Stromal cell of bone marrow (primary cell): ENCODE results near the gene ZNF124.
"Not testable (repeated sequence)": the region's sequence is repeated elsewhere in the genome, so short reads cannot be mapped to it uniquely, and the experiment has no call there.

ENCODE experiments used
- DNase-seq: peaks from one replicate; pipeline ENCODE4 v3.0.0-alpha.2; 2012; ENCODE audit warnings: low read depth

The ZNF124 gene

DNA sequence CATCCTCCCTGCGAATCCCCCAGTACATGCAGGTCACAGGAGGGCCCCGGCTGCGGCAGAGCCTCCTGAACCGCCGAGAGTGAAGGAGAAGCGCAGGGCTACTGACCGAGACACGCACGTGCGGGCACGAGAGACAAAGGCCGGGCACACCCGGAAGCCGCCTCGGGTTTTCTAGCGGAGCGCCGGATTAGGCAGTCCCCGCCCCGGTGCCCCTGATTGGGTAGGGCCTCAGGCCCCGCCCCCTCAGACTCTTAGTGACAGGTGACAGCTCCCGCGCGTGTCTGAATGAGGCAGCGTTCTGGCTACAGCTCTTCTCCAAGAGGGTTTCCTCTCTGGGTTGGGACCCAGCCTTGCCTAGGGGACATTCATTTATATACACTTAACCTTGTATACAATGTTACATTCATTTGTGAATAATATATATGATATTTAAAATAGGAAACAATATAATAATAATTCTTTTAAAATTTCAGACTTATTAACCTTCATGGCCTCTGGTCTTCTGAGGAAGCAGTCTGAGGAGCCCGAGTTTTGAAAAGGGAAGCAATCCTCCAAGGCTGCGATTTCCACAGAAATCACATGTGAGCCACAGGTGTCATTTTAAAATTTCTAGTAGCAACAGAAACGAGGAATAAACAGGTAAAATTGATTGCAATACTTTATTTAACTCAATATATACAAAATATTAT lies at the start of gene ZNF124:
ZNF124 (minus strand) TSS at position 146 of the 689 bp plus-strand sequence; CDS start at position 3, 143 bp downstream.
- DNase-seq, result not testable (repeated sequence)

DNA sequence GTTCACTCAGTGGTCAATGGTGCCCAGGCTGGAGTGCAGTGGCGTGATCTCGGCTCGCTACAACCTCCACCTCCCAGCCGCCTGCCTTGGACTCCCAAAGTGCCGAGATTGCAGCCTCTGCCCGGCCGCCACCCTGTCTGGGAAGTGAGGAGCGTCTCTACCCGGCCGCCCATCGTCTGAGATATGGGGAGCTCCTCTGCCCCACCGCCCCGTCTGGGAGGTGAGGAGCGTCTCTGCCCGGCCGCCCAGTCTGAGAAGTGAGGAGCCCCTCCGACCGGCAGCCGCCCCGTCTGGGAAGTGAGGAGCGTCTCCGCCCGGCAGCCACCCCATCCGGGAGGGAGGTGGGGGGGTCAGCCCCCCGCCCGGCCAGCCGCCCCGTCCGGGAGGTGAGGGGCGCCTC lies 48.5 kb upstream of the ZNF124 start:
- not testable (repeated sequence) for DNase-seq

DNA sequence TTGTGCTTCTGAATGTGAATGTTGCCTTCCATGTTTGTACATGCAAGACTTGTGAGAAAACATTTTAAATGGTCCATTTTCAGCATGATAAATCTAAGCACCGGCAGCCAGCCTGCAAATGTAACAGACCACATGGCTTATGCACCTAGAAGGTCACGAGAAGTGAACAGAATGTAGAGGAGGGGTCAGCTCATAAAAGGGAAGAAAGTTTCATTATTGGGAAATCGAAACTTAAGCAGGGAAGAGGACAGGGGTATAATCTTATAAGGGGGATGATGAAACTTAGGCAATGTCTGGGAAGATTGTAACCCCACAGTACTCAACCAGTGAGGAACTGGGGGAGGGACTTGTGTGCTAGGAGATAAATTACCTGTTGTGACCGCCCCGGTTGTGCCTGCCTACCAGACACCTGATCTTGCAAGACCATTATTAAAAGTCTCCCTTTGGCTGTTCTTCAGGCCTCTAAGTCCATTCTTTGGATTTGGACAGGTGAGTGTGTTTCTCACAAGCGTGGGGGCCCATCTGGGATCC lies 46.4 kb upstream of the ZNF124 start:
- no peak for DNase-seq

DNA sequence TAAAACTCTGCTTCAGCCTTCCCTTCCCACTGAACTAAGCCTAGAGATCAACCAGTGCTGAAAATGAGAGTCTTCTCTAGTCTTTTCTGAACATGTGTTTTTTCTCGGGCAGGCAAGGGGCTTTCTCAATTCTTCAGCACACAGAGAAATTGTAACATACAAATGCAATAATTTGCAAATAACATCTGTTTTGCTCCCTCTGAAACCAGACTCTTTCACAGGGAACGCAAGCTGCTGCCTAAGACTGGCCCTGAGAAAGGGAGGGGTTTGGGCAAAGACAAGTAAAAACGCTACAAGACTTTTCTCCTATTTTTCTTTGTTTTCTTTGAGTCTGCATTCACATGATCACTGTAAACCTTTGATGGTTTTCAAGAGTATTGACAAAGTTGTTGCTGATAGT lies 44.4 kb upstream of the ZNF124 start:
- DNase-seq, result no peak

DNA sequence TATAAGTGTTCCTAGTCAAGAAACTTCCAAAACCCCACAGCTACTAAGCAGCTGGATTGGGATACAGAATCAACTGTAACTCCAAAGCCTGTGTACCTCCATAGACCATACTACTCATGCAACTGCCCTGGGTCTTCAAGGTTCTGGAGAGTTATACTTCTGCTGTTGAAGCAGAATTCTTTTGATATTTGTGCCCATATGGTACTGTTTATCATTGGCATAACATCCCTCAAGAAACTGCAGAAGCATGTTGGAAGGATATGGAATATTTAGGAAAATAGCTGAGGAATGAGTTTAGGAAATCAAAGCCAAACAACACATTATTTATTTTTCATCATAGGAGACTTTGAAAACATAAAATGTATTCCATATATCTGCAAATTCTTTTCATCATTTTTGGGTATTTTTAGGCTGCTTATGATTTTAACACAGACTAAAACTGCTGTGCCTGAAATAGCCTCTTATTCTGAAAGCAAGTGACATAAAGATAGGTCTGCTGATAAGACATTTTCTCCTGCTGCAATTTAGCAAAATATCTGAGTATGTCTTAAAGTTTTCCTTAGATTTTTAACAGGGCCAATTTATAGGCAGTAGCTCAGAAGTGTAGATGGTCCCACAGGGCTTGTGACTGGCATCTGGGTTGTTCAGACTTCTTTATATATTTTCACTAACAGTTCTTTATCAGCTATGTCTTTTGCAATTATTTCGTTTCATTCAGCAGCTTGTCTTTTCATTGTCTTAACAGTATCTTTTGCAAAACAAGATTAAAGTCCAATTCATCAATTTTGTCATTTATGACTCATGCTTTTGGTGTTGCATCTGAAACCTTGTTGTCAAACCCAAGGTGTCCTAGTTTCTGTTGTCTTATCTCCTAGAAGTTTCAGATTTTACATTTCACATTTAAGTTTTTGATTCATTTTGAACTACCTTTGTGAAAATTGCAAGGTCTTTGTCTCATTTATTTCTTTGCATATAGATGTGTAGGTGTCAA lies 41.1 kb upstream of the ZNF124 start:
- DNase-seq, result no peak

DNA sequence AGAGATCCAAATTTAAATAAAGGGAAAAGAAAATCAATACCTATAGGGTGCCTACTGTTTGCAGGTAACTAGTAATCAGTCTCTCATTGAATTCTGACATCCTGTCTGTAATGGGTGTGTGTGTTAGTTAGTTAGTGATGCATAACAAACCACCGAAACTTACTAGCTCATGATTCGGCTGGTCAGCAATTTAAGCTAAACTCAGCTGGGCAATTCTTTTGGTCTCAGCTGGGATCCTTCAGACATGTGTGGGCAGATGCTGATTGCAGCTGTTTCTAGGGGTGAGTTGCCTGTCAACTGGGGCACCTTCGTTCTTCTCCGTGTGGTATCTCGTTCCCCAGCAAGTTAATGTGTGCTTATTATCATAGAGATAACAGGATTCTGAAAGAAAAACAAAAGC lies 40.2 kb upstream of the ZNF124 start:
- DNase-seq, result no peak

DNA sequence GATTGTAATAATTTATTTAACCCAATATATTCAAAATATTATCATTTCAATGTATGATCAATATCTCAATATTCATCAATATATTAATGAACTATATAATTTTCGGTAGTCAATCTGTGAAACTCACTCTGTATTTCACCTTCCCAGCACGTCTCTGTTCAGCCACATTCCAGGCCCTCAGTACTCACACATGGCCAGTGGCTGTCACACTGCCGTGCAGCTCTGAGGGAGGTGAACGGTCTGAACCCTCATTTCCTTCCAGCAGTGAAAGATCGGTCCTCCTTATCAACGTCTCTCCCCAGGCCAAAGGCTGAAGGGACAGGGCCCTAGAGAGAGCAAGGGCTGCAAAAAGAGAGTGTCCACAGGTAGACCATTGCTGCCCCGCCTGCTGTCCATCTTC lies 39.5 kb upstream of the ZNF124 start:
- no peak for DNase-seq

DNA sequence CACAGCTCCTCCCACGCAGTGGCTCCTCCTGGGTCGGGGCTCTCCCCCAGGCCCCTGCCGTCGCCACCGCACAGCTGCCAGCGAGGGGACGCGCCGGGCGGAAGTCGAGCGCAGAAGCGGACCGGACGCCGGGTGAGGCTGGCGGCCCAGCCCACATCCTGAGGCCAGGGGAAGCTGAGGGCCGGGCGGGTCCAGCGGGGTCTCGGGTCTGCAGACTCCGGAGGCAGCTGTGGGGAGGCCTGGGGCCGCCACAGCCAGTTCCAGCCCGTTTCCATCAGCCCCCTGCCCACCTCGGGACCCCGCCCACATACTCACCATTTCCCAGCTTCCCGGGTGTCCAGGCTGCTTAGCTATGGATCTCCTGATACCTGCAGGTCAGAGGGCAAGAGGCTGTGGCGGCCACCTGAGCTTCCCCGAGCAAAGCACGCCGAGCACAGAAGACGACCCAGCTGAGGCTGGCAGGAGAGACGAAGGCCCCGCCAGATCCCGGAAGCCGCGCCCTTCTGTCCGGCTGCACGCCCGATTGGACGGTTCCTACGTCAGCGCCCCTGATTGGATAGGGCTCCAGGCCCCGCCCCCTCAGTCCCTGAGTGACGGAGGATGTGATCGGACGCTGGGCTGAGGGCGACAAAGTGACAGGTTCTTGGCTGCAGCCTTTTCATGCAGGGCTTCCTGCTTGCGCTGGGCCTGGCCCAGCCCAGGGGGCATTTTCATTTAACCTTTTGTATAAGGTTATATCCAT lies 38.7 kb upstream of the ZNF124 start:
- peak; percentile 83 for DNase-seq

DNA sequence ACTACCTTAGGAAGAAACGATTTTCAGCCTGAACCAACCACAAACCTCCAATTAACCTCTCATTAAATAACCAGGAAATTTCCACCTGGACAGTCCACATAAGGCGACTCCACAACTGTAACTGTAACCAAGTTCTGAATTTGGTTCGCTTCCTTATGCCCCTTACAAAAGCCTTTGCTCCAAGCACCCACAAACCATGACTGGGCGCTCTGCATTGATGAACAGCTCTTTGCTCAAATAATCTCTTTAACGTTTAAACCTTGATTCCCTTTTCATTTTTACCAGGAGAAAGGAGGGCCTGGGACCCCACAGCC lies 38.2 kb upstream of the ZNF124 start:
- DNase-seq, result no peak

DNA sequence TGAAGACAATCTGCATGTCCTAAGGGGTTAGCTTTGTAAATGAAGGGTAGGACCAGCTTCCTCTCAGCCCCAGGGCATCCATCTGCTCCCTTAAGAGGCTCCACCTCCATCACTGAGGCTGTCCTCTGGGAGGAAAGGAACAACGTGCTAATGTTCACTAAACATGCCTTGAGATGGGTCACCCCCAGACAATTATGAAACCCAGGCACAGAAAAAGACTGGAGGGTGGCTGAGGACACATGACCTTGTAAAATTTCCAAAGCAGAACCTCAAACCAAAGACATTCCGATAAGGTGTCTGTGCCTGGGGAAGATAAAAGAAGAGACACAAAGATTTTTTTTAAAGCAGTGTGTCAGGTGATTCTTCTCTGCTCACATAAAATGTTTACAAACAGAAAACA lies 37.6 kb upstream of the ZNF124 start:
- no peak for DNase-seq

DNA sequence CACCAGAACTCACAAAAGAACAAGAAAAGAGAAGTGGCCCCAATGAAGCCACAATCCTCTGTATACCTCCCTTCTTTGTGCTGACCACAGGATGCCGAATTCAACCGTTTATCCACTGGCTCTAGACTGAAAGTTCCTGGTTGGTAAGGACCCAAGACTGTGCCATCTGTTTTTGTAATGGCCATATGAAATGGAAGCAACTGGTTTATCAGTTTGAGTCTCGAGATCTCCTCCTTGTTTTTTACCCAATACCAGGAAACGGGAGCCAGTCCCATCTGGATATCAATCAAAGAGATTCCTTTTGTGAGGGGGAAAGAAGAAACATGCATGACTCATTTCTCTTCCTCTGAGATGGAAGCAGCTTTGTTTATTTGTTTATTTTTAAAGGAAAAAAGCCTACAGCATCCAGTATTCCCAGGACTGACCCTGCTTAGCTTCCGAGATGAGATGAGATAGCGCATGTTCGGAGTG lies 32.4 kb upstream of the ZNF124 start:
- no peak for DNase-seq

DNA sequence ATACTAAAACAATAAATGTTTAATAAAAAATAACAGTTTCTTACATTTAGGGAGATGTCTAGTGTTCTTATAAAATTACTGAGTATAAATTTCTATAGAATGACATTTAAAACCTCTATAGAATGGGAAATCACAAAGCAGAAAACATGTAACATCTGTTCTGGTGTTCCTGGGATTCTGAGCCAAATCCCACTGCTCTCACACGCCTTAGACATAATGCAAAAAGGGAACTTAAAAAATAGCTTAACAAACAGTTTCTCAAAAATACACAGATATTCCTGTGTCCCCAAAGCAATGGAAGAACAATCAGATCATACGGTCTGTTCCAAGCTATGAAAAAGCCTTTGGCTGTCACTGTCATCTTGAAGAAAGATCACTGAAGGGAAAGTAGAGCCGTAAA lies 27.0 kb upstream of the ZNF124 start:
- no peak for DNase-seq

DNA sequence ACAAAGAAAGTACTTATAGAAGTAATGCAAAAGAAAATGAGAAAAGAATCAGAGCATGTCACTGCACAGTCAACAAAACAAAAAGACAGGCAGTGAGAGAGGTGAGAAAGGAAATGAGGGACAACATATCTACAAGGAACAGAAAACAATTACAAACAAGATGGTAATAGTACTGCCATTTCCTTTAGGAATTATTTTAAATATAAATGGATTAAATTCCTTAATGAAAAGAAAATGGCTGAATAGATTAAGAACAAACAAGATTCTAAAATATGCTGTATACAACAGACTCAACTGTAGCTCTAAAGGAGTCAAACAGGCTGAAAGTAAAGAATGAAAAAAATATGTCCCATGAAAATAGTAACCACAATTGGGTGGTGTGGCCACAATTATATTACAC lies 22.1 kb upstream of the ZNF124 start:
- no peak for DNase-seq

DNA sequence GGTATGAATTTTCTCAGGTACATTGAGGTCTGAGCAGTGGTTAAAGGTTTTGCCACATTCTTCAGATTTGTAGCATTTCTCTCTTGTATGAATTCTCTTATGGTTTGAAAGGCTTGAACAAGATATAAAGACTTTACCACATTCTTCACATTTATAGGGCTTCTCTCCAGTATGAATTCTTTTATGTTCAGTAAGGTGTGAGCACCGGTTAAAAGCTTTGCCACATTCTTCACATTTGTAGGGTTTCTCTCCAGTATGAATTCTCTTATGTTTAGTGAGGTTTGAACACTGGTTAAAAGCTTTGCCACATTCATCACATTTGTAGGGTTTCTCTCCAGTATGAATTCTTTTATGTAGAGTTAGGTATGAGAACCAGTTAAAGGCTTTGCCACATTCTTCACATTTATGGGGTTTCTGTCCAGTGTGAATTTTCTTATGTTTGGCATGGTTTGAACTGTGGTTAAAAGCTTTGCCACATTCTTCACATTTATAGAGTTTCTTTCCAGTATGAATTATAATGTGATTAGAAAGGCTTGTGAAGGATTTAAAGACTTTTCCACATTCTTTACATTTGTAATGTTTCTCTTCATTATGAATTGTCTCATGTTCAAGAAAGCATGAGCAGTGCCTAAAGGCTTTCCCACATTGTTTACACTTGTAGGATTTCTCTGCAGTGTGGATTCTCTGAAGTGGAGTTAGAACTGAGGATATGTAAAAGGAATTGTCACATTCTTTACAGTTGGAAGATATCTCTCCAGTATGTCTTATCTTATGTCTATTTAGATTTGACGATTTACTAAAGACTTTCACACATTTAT lies 18.4 kb upstream of the ZNF124 start:
- no peak for DNase-seq

DNA sequence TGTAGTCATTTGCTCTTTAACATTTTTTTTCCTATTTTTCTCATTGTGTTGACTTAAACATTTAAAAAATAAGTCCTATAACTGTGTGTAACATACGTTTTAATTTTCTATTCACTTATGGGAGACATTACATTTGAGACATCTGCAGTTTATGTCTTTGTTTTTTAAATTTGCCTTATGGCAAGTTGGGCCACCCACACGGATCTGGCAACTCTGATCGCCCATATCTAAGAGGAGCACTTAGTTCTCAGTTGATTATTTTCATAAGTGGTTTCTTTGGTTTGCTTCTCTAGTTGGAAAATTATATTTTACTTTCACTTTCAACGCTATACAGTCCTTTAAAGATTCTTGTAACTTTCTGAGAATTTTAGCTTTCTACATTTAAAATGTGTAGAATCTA lies 13.8 kb upstream of the ZNF124 start:
- DNase-seq, result no peak

DNA sequence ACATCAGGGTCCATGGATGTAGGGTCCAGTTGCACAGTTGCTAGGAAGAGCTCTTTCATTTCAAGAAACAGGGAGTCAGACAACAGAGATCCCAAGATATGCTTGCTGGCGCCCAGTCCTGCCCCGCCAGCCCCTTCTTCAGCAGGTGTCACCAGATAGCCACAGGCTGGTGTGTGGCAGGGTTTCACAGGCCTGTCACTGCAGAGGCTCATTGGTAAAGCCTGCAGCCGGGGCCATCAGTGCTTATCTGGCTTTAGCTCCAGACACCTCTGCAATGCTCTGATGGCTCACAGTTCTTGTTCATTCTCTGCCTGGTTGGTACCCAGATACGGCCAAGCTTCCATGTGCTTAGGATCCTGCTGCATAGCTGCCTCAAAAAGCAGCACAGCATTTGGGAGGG lies 12.4 kb upstream of the ZNF124 start:
- DNase-seq, result no peak

DNA sequence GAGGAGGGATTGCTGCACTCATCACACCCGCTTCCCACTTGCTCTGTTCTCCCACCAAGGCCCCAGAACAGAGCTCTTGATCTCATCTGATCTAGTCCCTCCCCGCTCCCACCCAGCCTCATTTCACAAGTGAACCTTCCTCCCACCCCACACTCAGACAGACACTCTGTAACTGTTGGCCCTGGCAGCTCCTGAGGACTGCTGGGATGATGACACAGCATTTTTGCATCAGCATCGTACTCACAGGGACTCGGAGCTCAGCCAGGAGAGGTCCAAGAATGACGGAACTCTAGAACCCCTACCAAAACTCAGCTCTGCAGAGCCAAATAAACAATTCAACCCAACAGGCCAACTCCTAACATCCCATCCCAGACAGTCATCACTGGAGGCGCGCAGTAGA lies 11.2 kb upstream of the ZNF124 start:
- DNase-seq, result no peak

DNA sequence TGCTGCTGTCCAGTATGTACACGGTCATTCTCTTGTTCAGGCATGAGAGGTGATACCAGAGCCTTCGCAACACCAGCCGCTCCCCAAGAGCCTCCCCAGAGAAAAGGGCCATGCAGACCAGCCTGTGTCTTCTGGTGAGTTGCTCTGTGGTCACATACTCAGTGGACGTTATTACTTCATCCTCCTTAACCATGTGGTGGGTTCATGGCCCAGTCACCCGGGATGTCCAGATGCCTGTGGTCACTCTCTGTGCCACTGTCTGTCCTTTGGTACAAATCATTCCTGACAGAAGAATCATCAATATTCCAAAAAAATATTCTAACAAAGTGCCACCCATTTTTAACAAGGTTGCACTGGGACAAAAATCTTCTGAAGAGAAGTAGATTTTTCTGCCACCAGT lies 8.8 kb upstream of the ZNF124 start:
- DNase-seq, result no peak

DNA sequence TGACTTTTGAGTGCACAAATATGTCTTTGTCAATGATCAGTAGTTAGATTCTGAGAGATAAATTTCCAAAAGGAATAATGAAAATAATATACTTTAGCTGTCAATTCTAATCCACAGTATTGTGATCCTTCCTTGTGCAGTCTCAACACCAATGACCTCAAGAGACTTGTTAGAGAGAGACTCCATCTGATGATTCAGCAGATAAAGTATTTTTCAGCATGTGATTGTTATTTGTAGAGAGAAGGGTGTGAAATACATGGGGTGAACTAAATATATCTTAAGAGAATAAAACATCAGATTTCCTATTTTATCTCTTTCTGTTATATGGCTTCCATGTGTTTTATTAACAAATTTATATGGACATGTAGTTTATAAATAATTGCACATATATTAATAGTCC lies 5.9 kb upstream of the ZNF124 start:
- no peak for DNase-seq

DNA sequence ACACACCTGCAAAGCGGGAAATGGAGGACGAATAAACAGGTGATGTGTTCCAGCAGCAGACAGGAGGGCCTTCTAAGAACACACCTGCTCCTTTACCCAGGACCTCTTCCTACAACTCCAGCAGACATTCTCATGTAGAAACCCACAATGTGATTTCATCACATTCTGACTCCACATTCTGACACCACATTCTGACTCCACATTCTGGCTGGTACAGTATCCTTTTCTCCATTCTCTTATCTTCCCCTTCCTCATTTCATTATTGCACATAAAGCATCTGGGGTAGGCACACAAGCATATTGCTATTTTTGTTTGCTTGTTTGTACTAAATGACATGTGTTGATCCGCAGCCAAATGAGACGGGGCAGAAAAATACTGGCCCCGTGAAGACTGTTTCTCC lies 3.6 kb upstream of the ZNF124 start:
- no peak for DNase-seq

DNA sequence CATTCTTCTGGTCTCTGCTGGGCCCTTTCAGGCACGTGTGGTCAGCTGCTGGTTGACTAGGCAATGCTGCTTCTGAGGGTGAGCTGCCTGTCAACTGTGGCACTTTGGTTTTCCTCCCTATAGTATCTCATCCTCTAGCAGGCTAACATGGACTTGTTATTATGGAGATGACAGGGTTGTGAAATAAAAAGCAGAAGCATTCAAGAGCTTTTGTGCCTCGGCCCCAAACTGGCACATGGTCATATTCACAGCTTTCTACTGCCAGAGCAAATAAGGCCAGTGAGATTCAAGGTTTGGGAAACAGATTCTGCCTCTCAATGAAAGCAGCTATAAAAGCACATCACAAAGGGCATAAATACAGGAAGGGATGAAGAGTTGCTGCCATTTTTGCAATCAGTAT lies 1.6 kb upstream of the ZNF124 start:
- DNase-seq, result no peak

DNA sequence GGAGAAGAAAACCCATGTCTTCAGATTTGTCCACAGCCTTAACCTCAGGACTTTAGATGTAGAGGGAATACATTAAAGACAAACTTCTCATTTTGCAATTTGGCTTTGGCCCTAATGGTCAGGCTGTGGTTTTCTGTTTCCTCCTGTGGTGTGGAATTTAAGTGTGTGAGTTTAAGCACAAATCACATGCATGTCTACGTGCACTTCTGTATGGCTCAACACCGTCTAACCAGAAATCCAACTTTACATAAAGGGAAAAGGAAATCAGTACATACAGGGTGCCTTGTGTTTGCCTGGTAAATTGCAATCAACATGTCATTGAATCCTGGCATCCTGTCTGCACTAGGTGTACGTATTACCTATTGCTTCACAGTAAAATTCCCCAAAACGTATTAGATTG lies 1.2 kb upstream of the ZNF124 start:
- DNase-seq, result no peak
